Measurements from ENCODE around the gene STRN4.
A peak's percentile ranks its signal among the peaks of the same experiment; 100 is the strongest.

STRN4 gene

GRCh38 chr19:46723023-46723461 is 23.2 kb downstream of the STRN4 start:
- DNase-seq (ENCODE audit: low read depth): no peak
- H3K4me3 ChIP-seq (ENCODE audit: control insufficient read depth, low read depth, low read length): no peak overlapping the region
- TF ChIP-seq CTCF (IDR thresholded peaks at IDR 0.05; ENCODE audit: control insufficient read depth, insufficient read depth, low read depth, low read length, missing control alignments): no peak

DNA sequence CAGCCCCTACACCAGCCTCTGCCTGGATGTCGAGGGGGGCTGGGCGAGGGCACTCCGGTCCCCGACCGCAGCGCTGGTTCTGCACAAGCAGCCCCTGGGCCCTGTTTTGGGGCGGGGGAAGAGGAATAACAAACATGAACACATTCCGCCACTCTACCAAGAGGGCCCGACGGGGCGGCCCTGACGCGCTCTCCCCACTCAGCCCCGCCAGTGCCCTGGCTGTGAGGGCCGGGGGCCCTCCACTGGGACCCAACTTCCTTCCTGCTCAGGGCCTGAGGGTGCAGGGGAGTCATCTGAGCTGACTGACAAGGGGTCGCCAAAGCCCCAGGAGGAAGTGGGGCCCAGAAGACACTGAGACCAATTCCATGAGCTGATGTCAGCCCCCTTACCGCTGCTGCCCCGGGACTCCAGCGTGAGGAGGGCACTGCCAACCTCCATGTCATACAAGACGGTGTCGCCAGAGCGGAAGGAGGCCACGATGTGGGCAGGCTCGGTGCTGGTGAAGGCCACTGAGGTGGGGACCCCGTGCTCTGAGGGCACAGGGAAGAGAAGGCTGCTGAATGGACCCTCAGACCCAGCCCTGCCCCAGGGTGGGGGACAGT is 23.7 kb downstream of the STRN4 start:
- no peak for DNase-seq (ENCODE audit: low read depth)
- no peak overlapping the region for H3K4me3 ChIP-seq (ENCODE audit: control insufficient read depth, low read depth, low read length)
- TF ChIP-seq CTCF (IDR thresholded peaks at IDR 0.05; ENCODE audit: control insufficient read depth, insufficient read depth, low read depth, low read length, missing control alignments): no peak

DNA sequence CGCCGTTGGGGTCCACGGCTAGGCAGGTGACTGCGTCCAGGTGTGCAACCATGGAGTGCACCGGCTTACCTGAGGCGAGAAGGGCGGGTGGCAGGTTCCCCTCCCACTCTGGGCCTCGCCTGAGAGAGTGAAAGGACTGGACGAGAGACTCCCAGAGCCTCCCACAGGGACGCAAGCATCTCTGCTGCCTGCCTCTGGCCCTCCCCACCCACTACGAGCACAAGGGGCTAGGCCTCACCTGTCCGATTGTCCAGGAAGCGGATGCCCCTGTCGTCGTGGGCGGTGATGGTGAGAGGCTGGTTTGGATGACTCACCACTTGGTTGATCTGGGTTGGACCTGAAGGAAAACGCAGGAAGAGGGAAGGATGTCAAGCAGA is 24.3 kb downstream of the STRN4 start:
- DNase-seq (ENCODE audit: low read depth): no peak
- H3K4me3 ChIP-seq (ENCODE audit: control insufficient read depth, low read depth, low read length): no peak overlapping the region
- TF ChIP-seq CTCF (IDR thresholded peaks at IDR 0.05; ENCODE audit: control insufficient read depth, insufficient read depth, low read depth, low read length, missing control alignments): no peak

GRCh38 chr19:46721269-46722003 is 24.8 kb downstream of the STRN4 start:
- peak; percentile 20 for TF ChIP-seq CTCF (IDR thresholded peaks at IDR 0.05; ENCODE audit: control insufficient read depth, insufficient read depth, low read depth, low read length, missing control alignments)
- H3K4me3 ChIP-seq (ENCODE audit: control insufficient read depth, low read depth, low read length): no peak overlapping the region

GRCh38 chr19:46720503-46721239 is 25.6 kb downstream of the STRN4 start:
- no peak for DNase-seq (ENCODE audit: low read depth)
- TF ChIP-seq CTCF (IDR thresholded peaks at IDR 0.05; ENCODE audit: control insufficient read depth, insufficient read depth, low read depth, low read length, missing control alignments): no peak

More at GRCh38 chr19:46721269-46722003, 24.8 kb downstream of the STRN4 start:
- no peak for DNase-seq (ENCODE audit: low read depth)

GRCh38 chr19:46719629-46720502 is 26.4 kb downstream of the STRN4 start:
- H3K4me3 ChIP-seq (ENCODE audit: control insufficient read depth, low read depth, low read length): no peak overlapping the region
- no peak for DNase-seq (ENCODE audit: low read depth)
- no peak for TF ChIP-seq CTCF (IDR thresholded peaks at IDR 0.05; ENCODE audit: control insufficient read depth, insufficient read depth, low read depth, low read length, missing control alignments)

More at GRCh38 chr19:46720503-46721239, 25.6 kb downstream of the STRN4 start:
- no peak overlapping the region for H3K4me3 ChIP-seq (ENCODE audit: control insufficient read depth, low read depth, low read length)

All from AG09309 (cell line).